GM13977 (cell line): ENCODE measurements around the gene MLLT3.

Experiments
- DNase-seq: peaks from one replicate; pipeline ENCODE4 v3.0.0; 2012; ENCODE audit warnings: low spot score
- CTCF ChIP-seq: IDR thresholded peaks from 2 replicates; pipeline ENCODE4 v1.5.1; 2012; ENCODE audit warnings: mild to moderate bottlenecking, control low read depth; ENCODE audit not compliant: insufficient read depth; ENCODE audit errors: extremely low read depth, missing control alignments
- in situ Hi-C: fragments of 300-500 bp; cut with MboI; formaldehyde crosslinking; loops from one replicate; pipeline ENCODE4 v1.12.0; 2022; ENCODE audit warnings: low sequenced_read_pairs, low pct_unique_long_range_greater_than_20kb, mixed read lengths, inconsistent platforms; ENCODE audit not compliant: unreplicated experiment

The MLLT3 gene

DNA sequence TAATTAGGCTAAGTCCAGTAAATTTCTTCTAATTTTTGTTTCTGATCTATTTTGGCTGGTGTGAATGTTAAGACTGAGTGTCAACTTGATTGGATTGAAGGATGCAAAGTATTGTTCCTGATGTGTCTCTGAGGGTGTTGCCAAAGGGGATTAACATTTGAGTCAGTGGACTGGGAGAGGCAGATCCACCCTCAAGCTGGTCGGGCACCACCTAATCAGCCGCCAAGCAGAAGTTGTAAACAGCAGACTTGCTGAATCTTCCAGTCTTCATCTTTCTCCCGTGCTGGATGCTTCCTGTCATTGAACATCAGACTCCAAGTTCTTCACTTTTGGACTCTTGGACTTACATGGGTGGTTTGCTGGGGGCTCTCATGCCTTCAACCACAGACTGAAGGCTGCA, 21.4 kb upstream of the MLLT3 start:
- no peak for TF ChIP-seq CTCF
- in situ Hi-C loops = loop anchor here (25.0 kb wide), 1 partner anchor 1156 kb away; no protein-coding TSS in a partner anchor
- DNase-seq = no peak

DNA sequence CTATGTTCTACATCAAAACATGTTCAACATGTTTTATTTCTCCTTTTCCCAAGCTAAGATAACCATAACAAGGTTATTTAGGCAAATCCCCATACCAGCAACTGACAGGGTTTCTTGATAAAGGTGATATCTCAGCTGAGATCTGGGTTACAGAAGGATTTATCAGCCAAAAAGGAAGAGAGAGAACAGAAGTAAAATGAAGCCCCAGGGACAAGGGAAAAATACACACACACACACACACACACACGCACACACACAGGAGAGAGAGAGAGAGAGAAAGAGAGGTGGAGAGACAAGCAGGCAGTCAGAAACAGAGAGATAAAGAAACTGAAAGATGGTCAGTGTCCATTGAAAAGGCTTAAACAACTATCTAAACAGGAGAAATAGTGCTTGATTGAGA, 19.7 kb upstream of the MLLT3 start:
- no peak for DNase-seq
- TF ChIP-seq CTCF = no peak
- in situ Hi-C loops = loop anchor here (25.0 kb wide), 1 partner anchor 1155 kb away; no protein-coding TSS in a partner anchor

DNA sequence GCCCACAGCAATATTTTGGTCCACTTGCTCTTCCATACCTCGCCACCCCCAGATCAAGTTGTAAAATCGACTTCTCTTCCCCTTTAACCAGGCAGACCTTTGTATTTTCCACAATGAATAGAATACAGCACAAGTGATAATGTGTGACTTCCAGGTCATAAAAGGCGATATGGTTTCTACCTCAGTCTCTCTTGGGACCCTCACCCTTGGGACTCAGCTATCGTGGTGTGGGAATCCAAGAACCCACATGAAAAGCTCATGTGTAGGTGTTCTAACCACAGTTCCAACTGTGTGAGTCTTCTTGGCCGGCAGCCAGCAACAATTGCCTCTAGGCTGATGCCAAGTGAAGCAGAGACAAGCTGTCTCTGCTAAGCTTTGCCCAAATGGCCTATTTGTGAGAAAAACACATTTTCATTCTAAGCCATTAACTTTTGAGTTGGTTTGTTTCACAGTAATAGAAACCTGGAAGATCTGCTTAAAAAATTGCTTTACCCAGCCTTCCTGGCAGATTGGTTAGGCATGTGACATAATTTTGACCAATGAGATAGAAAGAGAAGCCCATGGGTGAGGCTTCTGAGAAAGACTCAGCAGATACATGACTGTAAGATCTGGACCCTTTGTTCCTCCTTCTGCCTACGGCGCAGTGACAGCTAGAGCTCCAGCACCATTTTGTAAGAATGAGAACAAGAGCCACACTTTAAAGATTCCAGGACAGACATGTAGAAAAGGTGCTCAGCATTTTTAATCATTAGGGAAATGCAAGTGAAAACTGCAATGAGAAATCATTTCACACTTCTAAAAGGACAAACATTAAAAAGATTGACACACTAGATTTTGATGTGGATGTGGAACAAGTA, 18.3 kb upstream of the MLLT3 start:
- in situ Hi-C loops = loop anchor here (25.0 kb wide), 1 partner anchor 1153 kb away; no protein-coding TSS in a partner anchor
- TF ChIP-seq CTCF = no peak
- peak; percentile 51 for DNase-seq

GRCh38 chr9:20636888-20637440, 14.7 kb upstream of the MLLT3 start:
- DNase-seq = no peak
- TF ChIP-seq CTCF = no peak
- in situ Hi-C loops = loop anchor here (25.0 kb wide), 1 partner anchor 1150 kb away; no protein-coding TSS in a partner anchor

- no peak for DNase-seq
- in situ Hi-C loops = loop anchor here (25.0 kb wide), 1 partner anchor 1148 kb away; no protein-coding TSS in a partner anchor
- no peak for TF ChIP-seq CTCF
Measured at GRCh38 chr9:20634895-20635294, 12.6 kb upstream of the MLLT3 start.

DNA sequence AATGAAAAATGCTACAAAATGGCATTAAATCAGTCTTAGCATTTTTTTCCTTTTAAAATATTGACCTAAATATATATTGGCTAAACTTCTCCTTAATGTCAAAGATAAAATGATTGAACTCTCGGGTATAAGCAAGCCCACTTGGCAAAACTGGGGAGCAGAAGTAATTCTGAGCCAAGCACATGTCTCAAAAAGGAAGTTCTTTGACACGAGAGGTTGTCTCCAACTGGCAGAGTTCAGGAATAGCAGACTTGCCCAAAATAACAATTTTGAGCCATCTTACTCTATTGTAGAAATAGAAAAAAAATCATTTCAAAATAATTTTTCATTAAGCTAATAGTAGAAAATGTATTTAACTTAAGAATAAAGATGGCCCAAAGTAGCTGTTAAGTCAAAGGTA, 10.4 kb upstream of the MLLT3 start:
- in situ Hi-C loops = loop anchor here (25.0 kb wide), 1 partner anchor 1145 kb away; no protein-coding TSS in a partner anchor
- TF ChIP-seq CTCF = no peak
- no peak for DNase-seq
